DOHH2 (cell line): ENCODE results near the gene HOXB6.

Source experiments
- H3F3A ChIP-seq: fragments of 200-600 bp; sonication (generic), shearing (Covaris generic); 2 replicates; pipeline ENCODE4 v1.6.0; 2016; ENCODE audit warnings: antibody characterized with exemption, mild to moderate bottlenecking; ENCODE audit not compliant: control insufficient read depth, insufficient read depth
- H3K27ac ChIP-seq: fragments of 200-600 bp; sonication (generic); 2 replicates; pipeline ENCODE4 v1.5.1; 2014; ENCODE audit warnings: low read depth, mild to moderate bottlenecking, low read length, moderate library complexity
- H3K27me3 ChIP-seq: fragments of 200-600 bp; sonication (generic); 2 replicates; pipeline ENCODE4 v1.6.1; 2014; ENCODE audit warnings: mild to moderate bottlenecking, low read length, mixed read lengths; ENCODE audit not compliant: control insufficient read depth
- H3K36me3 ChIP-seq: fragments of 200-600 bp; sonication (generic); 2 replicates; pipeline ENCODE4 v1.6.1; 2014; ENCODE audit warnings: mild to moderate bottlenecking, low read length, moderate library complexity, mixed read lengths; ENCODE audit not compliant: control insufficient read depth
- H3K4me1 ChIP-seq: fragments of 200-600 bp; sonication (generic); 2 replicates; pipeline ENCODE4 v1.6.1; 2014; ENCODE audit warnings: mild to moderate bottlenecking, low read length, mixed read lengths; ENCODE audit not compliant: control insufficient read depth
- H3K4me2 ChIP-seq: fragments of 200-600 bp; sonication (generic); 2 replicates; pipeline ENCODE4 v1.6.0; 2014; ENCODE audit warnings: mild to moderate bottlenecking, low read length, moderate library complexity
- H3K4me3 ChIP-seq: fragments of 200-600 bp; sonication (generic); 2 replicates; pipeline ENCODE4 v1.5.1; 2014; ENCODE audit warnings: mild to moderate bottlenecking, low read length, mixed read lengths
- H3K79me2 ChIP-seq: fragments of 200-600 bp; sonication (generic); 2 replicates; pipeline ENCODE4 v1.6.1; 2014; ENCODE audit warnings: mild to moderate bottlenecking, low read length, mixed read lengths; ENCODE audit not compliant: control insufficient read depth
- H3K9me2 ChIP-seq: fragments of 200-600 bp; sonication (generic); replicated peaks from 2 replicates; pipeline ENCODE4 v1.6.1; 2014; ENCODE audit warnings: mild to moderate bottlenecking, low read length, mixed read lengths; ENCODE audit not compliant: control insufficient read depth
- H3K9me3 ChIP-seq: fragments of 200-600 bp; sonication (generic); 2 replicates; pipeline ENCODE4 v1.6.1; 2014; ENCODE audit warnings: antibody characterized with exemption, low read length, mixed read lengths; ENCODE audit not compliant: control insufficient read depth, insufficient read depth
- H4K20me1 ChIP-seq: fragments of 200-600 bp; sonication (generic); 2 replicates; pipeline ENCODE4 v1.6.0; 2014; ENCODE audit warnings: low read depth, mild to moderate bottlenecking, antibody characterized with exemption, low read length, moderate library complexity; ENCODE audit not compliant: control insufficient read depth, insufficient read depth
- CTCF ChIP-seq: fragments of 200-600 bp; sonication (generic); IDR thresholded peaks from one replicate; pipeline ENCODE4 v1.5.1; 2014; ENCODE audit warnings: antibody characterized with exemption, mild to moderate bottlenecking, low read depth, low read length; ENCODE audit not compliant: poor library complexity, severe bottlenecking
- EZH2phosphoT487 ChIP-seq: fragments of 200-600 bp; sonication (generic); IDR thresholded peaks from 2 replicates; pipeline ENCODE4 v1.6.1; 2017; ENCODE audit warnings: borderline replicate concordance, mild to moderate bottlenecking, antibody characterized with exemption, low read length, moderate library complexity, mixed read lengths

HOXB6 gene

GRCh38 chr17:48621410-48622392 is 16.9 kb upstream of the HOXB6 start:
- H3K79me2 ChIP-seq = no peaks in the 10 kb centered on the region
- H3F3A ChIP-seq = no peaks in the 10 kb centered on the region
- H3K9me2 ChIP-seq = no peaks in the 10 kb centered on the region
- no peak overlapping the region for H3K4me2 ChIP-seq
- no peaks in the 10 kb centered on the region for H3K36me3 ChIP-seq
- peaks cover 7% of the 10 kb centered on the region for H3K4me1 ChIP-seq
- H3K9me3 ChIP-seq = no peaks in the 10 kb centered on the region
- no peak overlapping the region for H3K4me3 ChIP-seq
- peaks cover 88% of the 10 kb centered on the region for H3K27me3 ChIP-seq
- no peaks in the 10 kb centered on the region for H4K20me1 ChIP-seq
- no peak for TF ChIP-seq CTCF
- no peak for TF ChIP-seq EZH2phosphoT487
- no peak overlapping the region for H3K27ac ChIP-seq

DNA sequence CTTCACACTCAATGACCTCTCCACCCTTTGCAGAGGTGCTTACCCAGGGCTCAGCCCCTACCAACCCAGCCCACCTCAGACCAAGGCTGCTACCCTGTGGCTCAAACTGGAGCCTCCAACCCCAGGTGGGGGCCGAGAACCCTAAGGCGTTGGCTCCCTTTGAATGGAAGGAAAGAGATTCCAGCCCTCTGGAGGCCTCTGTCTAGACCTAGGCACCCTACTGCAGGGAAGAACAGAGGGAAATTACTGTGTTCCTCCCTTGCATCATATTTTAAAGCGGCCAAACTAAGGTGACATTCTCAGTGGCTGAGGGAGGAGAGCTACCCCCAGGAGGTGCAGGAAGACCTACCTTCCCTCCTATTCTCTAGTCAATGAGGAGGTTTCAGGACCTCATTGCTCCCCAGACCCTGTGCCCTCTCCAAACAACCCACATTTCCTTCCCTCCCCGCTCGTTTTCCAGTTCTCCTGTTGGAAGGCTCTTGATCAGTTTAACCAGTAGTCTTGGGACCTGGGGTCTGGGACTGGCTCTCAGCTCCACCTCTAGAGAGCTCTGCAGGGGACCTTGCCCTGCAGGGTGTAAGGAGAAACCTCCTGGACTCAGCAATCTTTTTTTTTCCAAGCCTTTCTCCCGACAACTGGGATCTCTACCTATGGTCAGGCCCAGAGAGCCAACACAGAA is 15.8 kb upstream of the HOXB6 start:
- Histone ChIP-seq H3F3A (no peaks in the 10 kb centered on the region), H4K20me1 (no peaks in the 10 kb centered on the region), H3K36me3 (no peaks in the 10 kb centered on the region), H3K9me2 (no peaks in the 10 kb centered on the region), H3K27me3 (peaks cover 88% of the 10 kb centered on the region), H3K27ac (no peak overlapping the region), H3K79me2 (no peaks in the 10 kb centered on the region), H3K9me3 (no peaks in the 10 kb centered on the region), H3K4me2 (no peak overlapping the region), H3K4me1 (peaks cover 7% of the 10 kb centered on the region), H3K4me3 (no peak overlapping the region)
- no peak for TF ChIP-seq CTCF
- TF ChIP-seq EZH2phosphoT487 = no peak

GRCh38 chr17:48619826-48620449 is 15.2 kb upstream of the HOXB6 start:
- H3K27me3 ChIP-seq = peaks cover 83% of the 10 kb centered on the region
- H3K9me3 ChIP-seq = no peaks in the 10 kb centered on the region
- no peak overlapping the region for H3K27ac ChIP-seq

More at GRCh38 chr17:48619826-48620449, 15.2 kb upstream of the HOXB6 start:
- H4K20me1 ChIP-seq = no peaks in the 10 kb centered on the region
- H3K9me2 ChIP-seq = no peaks in the 10 kb centered on the region
- no peaks in the 10 kb centered on the region for H3F3A ChIP-seq
- no peaks in the 10 kb centered on the region for H3K79me2 ChIP-seq
- H3K4me1 ChIP-seq = peaks cover 7% of the 10 kb centered on the region
- H3K36me3 ChIP-seq = no peaks in the 10 kb centered on the region
- H3K4me2 ChIP-seq = no peak overlapping the region
- TF ChIP-seq CTCF = no peak
- TF ChIP-seq EZH2phosphoT487 = no peak
- no peak overlapping the region for H3K4me3 ChIP-seq
